ENCODE data around the gene SYT1.
"Not testable (repeated sequence)": the region's sequence is repeated elsewhere in the genome, so short reads cannot be mapped to it uniquely, and the experiment has no call there.

Gene SYT1

GRCh38 chr12:78977304-78977867, 112.8 kb downstream of the SYT1 start:
- no peak for DNase-seq

GRCh38 chr12:78994168-78994791, 129.7 kb downstream of the SYT1 start:
- no peak for DNase-seq

GRCh38 chr12:79000501-79000900, 135.9 kb downstream of the SYT1 start:
- no peak for DNase-seq

GRCh38 chr12:79001404-79001803, 136.8 kb downstream of the SYT1 start:
- no peak for DNase-seq

GRCh38 chr12:79006306-79006705, 141.7 kb downstream of the SYT1 start:
- DNase-seq, result no peak

- no peak for DNase-seq
Measured at GRCh38 chr12:79008591-79008990, 144.0 kb downstream of the SYT1 start.

- no peak for DNase-seq
Measured at GRCh38 chr12:79012636-79013035, 148.1 kb downstream of the SYT1 start.

GRCh38 chr12:79016181-79016580, 151.6 kb downstream of the SYT1 start:
- peak; percentile 85 for DNase-seq

- DNase-seq, result no peak
Measured at GRCh38 chr12:79019672-79020071, 155.1 kb downstream of the SYT1 start.

GRCh38 chr12:79020106-79020505, 155.5 kb downstream of the SYT1 start:
- DNase-seq, result no peak

- no peak for DNase-seq
Measured at GRCh38 chr12:79021021-79021420, 156.4 kb downstream of the SYT1 start.

GRCh38 chr12:79023261-79023660, 158.7 kb downstream of the SYT1 start:
- no peak for DNase-seq

GRCh38 chr12:79023784-79024183, 159.2 kb downstream of the SYT1 start:
- DNase-seq, result no peak

- DNase-seq, result no peak
Measured at GRCh38 chr12:79033788-79034187, 169.2 kb downstream of the SYT1 start.

- DNase-seq, result not testable (repeated sequence)
Measured at GRCh38 chr12:79044748-79045147, 180.2 kb downstream of the SYT1 start.

GRCh38 chr12:79045149-79045703, 180.7 kb downstream of the SYT1 start:
- peak; percentile 66 for DNase-seq

GRCh38 chr12:79046021-79046420, 181.4 kb downstream of the SYT1 start:
- no peak for DNase-seq

- no peak for DNase-seq
Measured at GRCh38 chr12:79048962-79049361, 184.4 kb downstream of the SYT1 start.

- DNase-seq, result no peak
Measured at GRCh38 chr12:79053394-79053793, 188.8 kb downstream of the SYT1 start.

- no peak for DNase-seq
Measured at GRCh38 chr12:79055926-79056674, 191.5 kb downstream of the SYT1 start.

GRCh38 chr12:79056775-79057174, 192.2 kb downstream of the SYT1 start:
- no peak for DNase-seq

GRCh38 chr12:79057540-79057939, 193.0 kb downstream of the SYT1 start:
- DNase-seq, result no peak

- DNase-seq, result no peak
Measured at GRCh38 chr12:79058342-79058741, 193.8 kb downstream of the SYT1 start.

- DNase-seq, result no peak
Measured at GRCh38 chr12:79059557-79059956, 195.0 kb downstream of the SYT1 start.
